Adrenal gland (tissue), 12 donors: Measurements from ENCODE around the gene CADPS. TPM values are rescaled to one million over a fixed set of nuclear protein-coding genes. Genes with fewer than 3 reads are reported as not detected.

ENCODE experiments used
- DNase-seq, 7 donors: peaks; one replicate each; pipeline ENCODE4 v3.0.0-alpha.2; 2019 to 2020
- H3K27ac ChIP-seq, 5 donors: fragments of 200-600 bp; sonication (generic) in 4 of 5; 1 replicate in 3 of 5; 2 replicates in 2 of 5; pipeline versions ENCODE4 v1.5.1 to v1.8.0; 2016 to 2020; ENCODE audit warnings: mild to moderate bottlenecking in 1 of 5
- H3K27me3 ChIP-seq: fragments of 200-600 bp; 2 replicates; pipeline ENCODE4 v1.8.0; 2021
- H3K36me3 ChIP-seq, 2 donors: fragments of 200-600 bp; replicated peaks in 1 of 2; 1 replicate in 1 of 2; 2 replicates in 1 of 2; pipeline versions ENCODE4 v1.5.1 to v1.8.0; 2018 to 2022
- H3K4me1 ChIP-seq, 2 donors: fragments of 200-600 bp; replicated peaks in 1 of 2; 1 replicate in 1 of 2; 2 replicates in 1 of 2; pipeline versions ENCODE4 v1.5.1 to v1.8.0; 2018 to 2021
- H3K4me3 ChIP-seq, 4 donors: fragments of 200-600 bp; sonication (generic) in 3 of 4; one replicate each; pipeline ENCODE4 v1.5.1; 2016 to 2018
- H3K9me3 ChIP-seq, 3 donors: fragments of 200-600 bp; sonication (generic) in 1 of 3; replicated peaks in 1 of 3; 1 replicate in 2 of 3; 2 replicates in 1 of 3; pipeline versions ENCODE4 v1.5.1 to v1.8.0; 2016 to 2021
- CTCF ChIP-seq, 6 experiments: fragments of 450-650 bp in 4 of 6; fragments of 200-600 bp in 2 of 6; sonication (generic) in 1 of 6; IDR thresholded peaks; 1 replicate in 5 of 6; 2 replicates in 1 of 6; pipeline versions ENCODE4 v1.5.1 to v1.8.0; 2016 to 2021; ENCODE audit warnings: antibody characterized with exemption in 6 of 6, mild to moderate bottlenecking in 2 of 6, moderate library complexity in 1 of 6
- POLR2A ChIP-seq, 2 donors: fragments of 450-650 bp; IDR thresholded peaks; one replicate each; pipeline ENCODE4 v1.6.1; 2017; ENCODE audit warnings: antibody characterized with exemption in 2 of 2, mild to moderate bottlenecking in 2 of 2, moderate library complexity in 1 of 2
- WGBS, 4 donors: extraction: QIAGEN DNeasy Blood & Tissue Kit in 2 of 4; methylation state at CpG; one replicate each; pipeline versions ENCODE4 v1.1.5 to v1.1.7; 2013 to 2017; 5-methylcytosine and 5-hydroxymethylcytosine counted together
- intact Hi-C, 2 donors: fragments of 100-400 bp; cut with DNase I; formaldehyde crosslinking; loops; one replicate each; pipeline versions ENCODE4 v1.14.1 to v1.15.0; 2022 to 2023
- polyA plus RNA-seq, 3 donors: library from polyadenylated mRNA; stranded (reverse); fragments of 200-250 nt in 2 of 3; fragments of 350-450 nt in 1 of 3; fragmentation: Illumina TruSeq in 1 of 3; extraction: RNeasy Lipid Tissue Mini Kit (QIAGEN cat#74804) in 1 of 3; gene quantifications; one replicate each; pipeline ENCODE4 v1.2.3, GENCODE V29; 2013 to 2014
- total RNA-seq, 9 donors: library from RNA; depleted of rRNA in 4 of 9; stranded (reverse); fragments of >200 nt in 4 of 9; fragments of 120-200 nt in 1 of 9; fragmentation: NEBNext Ultra II Directional in 1 of 9; extraction: Animal tissue kit (Norgen Biotek cat#: 25700) in 1 of 9; gene quantifications; one replicate each; pipeline versions ENCODE4 v1.1.0 to v1.2.4, GENCODE V29; 2013 to 2023
- donor health status: healthy with polysubstance abuse.
- donor health status: Bipolar disorder and iron deficiency.
- donor health status: DM: yes; HTN: yes; CAD: no.
- donor health status: DM: no; HTN: no; CAD: no.
- donor health status: DM: no; HTN: no; CAD: no.
- donor health status: DM: yes; HTN: yes; CAD: no.

Gene CADPS
- total and polyA plus RNA-seq, 12 donors: 0.24 to 36.5 (median 11.2) TPM; not detected in 2

DNA sequence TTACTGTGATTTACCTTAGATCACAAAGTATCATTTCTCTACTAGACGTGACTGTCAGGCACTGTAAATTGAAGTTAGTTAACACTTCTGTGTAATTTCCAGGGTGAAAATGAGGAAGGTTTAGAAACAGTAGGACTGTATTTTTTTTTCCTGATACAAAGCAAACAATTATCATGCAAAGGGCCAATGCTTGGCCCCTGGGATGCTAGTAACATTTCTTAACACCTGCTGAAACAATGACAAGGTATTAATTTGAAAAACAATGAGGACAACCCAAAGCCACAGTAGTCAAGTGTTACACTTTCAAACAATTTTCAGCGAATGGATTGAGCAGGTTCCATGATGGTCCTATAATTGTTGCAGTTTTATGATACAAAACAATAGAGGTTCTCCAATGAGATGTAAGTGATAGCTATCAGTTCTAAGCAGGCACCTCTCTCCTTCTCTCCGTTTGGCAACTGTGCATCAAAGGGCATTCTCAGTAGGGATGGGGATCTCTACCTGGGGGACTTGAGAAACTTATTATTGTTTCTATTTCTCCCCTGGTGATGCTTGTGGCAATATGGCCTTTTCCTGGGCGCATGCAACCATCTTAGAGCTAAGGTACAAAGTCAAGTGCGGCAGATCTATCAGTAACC, 435.9 kb downstream of the CADPS start:
- WGBS, 4 donors: 46 to 58% (median 55%) methylated on average over 5 of the region's 5 CpGs
- Histone ChIP-seq H3K27ac (no peak overlapping the region), H3K9me3 (no peaks in the 10 kb centered on the region), H3K36me3 (no peaks in the 10 kb centered on the region), H3K27me3 (peaks cover 3% of the 10 kb centered on the region), H3K4me3 (no peak overlapping the region), H3K4me1 (no peaks in the 10 kb centered on the region)
- DNase-seq: no peak
- intact Hi-C loops: no loop called here
- no peak for TF ChIP-seq CTCF (IDR thresholded peaks at IDR 0.05)
- TF ChIP-seq POLR2A (IDR thresholded peaks at IDR 0.05): no peak

GRCh38 chr3:62436785-62437184, 438.4 kb downstream of the CADPS start:
- H3K9me3 ChIP-seq: no peaks in the 10 kb centered on the region
- intact Hi-C loops: no loop called here
- peaks cover 3% of the 10 kb centered on the region for H3K27me3 ChIP-seq
- TF ChIP-seq POLR2A (IDR thresholded peaks at IDR 0.05) (no peak), CTCF (IDR thresholded peaks at IDR 0.05) (no peak)
- H3K27ac ChIP-seq: no peak overlapping the region
- WGBS, 4 donors: 65 to 71% (median 69%) methylated on average over 7 of the region's 7 CpGs
- no peaks in the 10 kb centered on the region for H3K36me3 ChIP-seq
- no peaks in the 10 kb centered on the region for H3K4me1 ChIP-seq
- H3K4me3 ChIP-seq: no peak overlapping the region
- DNase-seq: no peak

DNA sequence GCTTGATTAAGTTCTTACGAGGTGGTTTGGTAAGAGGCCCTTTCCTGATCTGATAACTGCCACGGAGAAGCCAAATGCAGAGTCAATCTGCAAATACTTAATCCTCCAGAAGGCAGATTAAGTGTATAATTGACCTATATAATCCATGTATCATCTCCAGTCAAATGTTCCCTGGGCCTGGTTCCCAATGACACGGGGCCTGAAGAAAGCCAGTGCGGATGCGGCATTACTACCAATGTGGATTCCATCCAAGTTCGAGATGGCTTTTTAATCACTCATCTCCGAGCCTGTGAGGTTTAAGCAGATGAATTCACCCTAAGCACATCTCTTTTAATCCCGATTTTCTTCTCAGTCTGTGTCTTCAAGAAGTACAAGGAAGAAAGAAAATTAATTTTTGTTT, 441.8 kb downstream of the CADPS start:
- peaks cover 3% of the 10 kb centered on the region for H3K27me3 ChIP-seq
- no peaks in the 10 kb centered on the region for H3K4me1 ChIP-seq
- H3K36me3 ChIP-seq: no peaks in the 10 kb centered on the region
- TF ChIP-seq POLR2A (IDR thresholded peaks at IDR 0.05): no peak
- TF ChIP-seq CTCF (IDR thresholded peaks at IDR 0.05): no peak
- no peaks in the 10 kb centered on the region for H3K9me3 ChIP-seq
- DNase-seq: no peak
- no peak overlapping the region for H3K27ac ChIP-seq
- no peak overlapping the region for H3K4me3 ChIP-seq
- intact Hi-C loops: no loop called here
- WGBS, 4 donors: 75 to 79% (median 78%) methylated on average over 8 of the region's 8 CpGs

DNA sequence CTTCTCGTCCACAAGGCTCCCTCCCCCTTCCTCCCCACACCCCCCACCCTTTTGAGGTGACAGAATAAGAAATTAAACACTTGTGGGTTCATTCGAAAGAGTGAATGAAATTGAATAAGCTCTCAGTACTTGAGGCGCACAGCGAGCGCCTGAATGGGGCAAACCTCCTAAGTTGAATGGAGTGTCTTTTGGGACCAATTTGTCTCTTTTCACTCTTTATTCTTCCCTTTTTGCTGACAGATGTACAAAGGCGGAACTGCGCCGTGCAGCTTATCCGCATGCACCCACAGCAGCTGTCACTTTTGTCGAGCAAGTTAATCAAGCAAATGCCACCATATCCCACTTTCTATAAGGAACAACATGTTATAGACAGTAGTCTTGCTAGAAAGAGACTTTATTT, 454.0 kb downstream of the CADPS start:
- no peak overlapping the region for H3K27ac ChIP-seq
- peaks cover 5% of the 10 kb centered on the region for H3K27me3 ChIP-seq
- WGBS, 4 donors: 62 to 74% (median 63%) methylated on average over 10 of the region's 10 CpGs
- H3K36me3 ChIP-seq: no peaks in the 10 kb centered on the region
- no peaks in the 10 kb centered on the region for H3K9me3 ChIP-seq
- intact Hi-C loops: no loop called here
- no peak overlapping the region for H3K4me3 ChIP-seq
- no peak for DNase-seq
- no peak for TF ChIP-seq CTCF (IDR thresholded peaks at IDR 0.05)
- no peak for TF ChIP-seq POLR2A (IDR thresholded peaks at IDR 0.05)
- H3K4me1 ChIP-seq: no peaks in the 10 kb centered on the region
